GM12873 (cell line): Measurements from ENCODE around the gene MAN2A1.

ENCODE experiments used
- TF ChIP-seq, protein P1 (sequence below): IDR thresholded peaks from 2 replicates; pipeline ENCODE4 v1.5.1; 2012; ENCODE audit warnings: low read depth, mild to moderate bottlenecking, moderate library complexity, low read length, control low read depth; ENCODE audit not compliant: insufficient read depth; ENCODE audit errors: missing control alignments

Gene MAN2A1

DNA sequence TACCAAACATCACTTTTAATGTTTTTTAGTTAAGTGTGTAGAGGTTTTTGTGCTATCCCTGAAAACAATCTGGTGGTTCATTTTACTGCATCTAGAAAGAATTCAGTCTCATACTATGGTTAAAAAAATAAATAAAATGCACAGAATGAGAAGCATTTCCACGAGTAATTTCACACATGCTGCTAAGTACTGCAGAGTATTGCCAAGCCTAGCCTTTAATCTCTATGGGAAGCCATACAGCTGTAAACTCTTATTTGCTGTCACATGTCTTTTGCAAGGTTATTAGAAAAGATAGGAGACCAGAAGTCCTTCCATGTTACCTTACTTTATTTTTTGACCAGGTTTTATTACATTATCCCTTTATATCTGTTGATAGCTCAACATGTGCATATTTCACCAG lies 37.6 kb upstream of the MAN2A1 start:
- TF ChIP-seq, protein P1, sequence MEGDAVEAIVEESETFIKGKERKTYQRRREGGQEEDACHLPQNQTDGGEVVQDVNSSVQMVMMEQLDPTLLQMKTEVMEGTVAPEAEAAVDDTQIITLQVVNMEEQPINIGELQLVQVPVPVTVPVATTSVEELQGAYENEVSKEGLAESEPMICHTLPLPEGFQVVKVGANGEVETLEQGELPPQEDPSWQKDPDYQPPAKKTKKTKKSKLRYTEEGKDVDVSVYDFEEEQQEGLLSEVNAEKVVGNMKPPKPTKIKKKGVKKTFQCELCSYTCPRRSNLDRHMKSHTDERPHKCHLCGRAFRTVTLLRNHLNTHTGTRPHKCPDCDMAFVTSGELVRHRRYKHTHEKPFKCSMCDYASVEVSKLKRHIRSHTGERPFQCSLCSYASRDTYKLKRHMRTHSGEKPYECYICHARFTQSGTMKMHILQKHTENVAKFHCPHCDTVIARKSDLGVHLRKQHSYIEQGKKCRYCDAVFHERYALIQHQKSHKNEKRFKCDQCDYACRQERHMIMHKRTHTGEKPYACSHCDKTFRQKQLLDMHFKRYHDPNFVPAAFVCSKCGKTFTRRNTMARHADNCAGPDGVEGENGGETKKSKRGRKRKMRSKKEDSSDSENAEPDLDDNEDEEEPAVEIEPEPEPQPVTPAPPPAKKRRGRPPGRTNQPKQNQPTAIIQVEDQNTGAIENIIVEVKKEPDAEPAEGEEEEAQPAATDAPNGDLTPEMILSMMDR = no peak

DNA sequence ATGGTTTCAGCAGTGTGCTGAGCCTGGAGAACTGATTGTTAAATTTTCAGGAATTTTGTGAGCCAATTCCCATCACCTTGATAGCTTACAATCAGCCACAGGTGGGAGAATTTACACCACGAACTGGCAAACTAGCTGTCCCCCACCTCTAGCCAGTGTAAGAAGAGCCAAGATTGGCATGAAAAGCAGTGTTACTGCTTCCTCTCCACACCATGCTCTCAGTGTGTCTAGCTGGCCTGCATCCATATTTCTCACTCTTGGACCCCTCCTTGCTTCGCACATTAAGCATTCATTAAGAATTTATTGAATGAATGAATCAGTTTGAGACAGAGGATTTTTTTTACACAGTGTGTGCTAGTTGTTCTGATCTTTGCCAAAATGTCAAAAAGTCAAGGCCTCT lies 36.7 kb upstream of the MAN2A1 start:
- TF ChIP-seq, protein P1 = no peak

DNA sequence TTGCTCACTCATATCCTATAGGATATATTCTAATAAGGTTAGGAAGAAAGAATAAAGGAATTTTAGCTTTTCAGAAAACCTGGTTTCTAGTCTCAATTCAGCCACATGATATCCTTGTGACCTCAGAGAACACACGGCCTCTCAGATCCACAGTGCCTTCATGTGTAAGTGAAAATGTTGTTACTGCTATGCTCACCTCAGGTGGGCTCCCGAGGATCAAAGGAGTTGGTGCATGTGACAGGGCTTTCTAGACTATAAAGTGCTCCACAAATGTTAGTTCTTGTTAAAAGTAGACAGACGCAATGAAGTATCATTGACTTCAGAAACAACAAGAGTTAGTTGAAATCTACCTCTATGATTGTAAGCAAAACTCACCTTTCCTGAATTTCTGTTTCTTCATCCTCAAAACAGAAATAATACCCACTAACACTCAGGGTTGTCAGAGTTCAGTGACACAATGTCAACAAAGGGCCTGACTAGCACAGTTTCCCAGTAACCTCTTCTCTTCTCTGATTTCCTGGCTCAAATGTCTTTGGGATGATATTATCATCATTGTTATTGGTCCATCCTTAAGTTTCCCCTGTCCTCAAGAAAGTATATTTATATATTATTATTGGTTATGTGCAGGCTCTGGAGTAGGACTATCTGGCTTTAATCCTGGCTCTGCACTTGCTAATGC lies 36.0 kb upstream of the MAN2A1 start:
- TF ChIP-seq, protein P1 = no peak

DNA sequence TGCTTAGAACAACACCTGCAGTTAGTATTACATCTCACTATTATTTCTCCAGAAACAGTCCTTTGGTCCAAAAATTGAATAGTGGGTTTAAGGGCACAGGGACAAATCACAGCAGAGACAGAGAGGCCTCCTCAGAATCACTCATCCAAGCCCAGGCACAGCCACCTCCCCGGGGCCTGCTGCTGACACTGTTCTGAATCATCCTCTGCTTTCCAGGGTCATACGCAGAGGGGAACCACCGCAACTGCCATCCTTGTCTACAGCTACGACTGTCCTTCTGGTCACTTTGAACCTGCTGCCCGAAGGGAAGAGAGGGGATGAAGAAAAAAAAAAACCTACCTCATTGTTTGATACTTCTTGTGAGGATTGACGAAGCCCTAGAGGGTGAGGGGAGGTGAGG lies 35.3 kb upstream of the MAN2A1 start:
- TF ChIP-seq, protein P1 = no peak

DNA sequence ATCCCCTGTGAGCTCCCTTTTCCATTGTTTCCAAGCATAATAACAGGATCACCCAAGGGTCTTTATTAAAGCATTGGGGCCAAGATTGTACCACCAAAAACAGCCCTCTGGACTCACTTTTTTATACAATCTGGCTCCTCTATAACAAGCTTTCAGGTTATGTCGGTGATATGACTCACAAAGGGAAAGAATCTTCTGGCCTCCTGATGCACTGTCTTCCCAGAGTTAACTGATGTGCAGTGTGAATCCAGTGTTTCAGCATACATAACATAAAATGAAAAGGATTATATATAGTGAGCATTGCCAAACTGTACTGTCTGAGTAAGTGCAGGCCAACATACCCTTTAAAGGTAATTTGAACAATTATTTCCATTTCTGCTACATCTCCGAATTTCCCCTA lies 33.9 kb upstream of the MAN2A1 start:
- TF ChIP-seq, protein P1 = no peak

DNA sequence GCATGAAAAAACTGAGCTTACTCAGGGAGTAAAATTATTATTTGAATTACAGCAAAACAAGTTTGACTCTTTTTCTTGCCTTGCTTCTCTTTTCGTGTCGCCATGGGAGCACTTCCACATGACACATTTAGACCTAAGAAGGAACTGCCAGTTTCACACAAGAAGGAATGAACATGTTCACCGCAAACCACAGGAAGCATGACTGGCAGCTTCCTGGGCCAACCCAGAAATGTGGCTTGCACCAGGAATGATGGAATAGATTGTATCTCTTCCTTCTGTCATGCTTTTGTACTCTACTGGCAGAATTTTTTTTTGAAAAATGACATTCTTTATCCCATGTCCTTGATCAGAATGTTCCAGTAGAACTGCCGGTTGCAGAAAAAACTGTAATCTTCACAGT lies 32.9 kb upstream of the MAN2A1 start:
- TF ChIP-seq, protein P1 = no peak

DNA sequence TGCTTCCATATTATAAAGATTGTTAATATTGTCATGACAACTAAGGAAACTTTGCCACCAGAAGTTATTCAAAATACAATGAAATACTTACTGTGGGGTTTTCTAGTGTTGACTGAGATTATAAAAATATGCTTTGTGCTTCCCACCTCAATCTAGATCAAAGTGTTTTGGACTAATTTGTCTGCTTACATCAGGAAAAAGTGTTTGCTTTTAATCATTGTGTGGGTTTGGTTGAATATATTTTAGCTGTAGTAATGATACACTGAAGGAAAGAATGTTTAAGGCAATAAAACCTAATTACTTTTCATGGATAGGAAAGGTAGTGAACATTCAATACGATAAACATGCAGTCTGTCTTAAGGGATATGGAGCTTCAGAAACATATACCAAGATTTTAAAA lies 29.8 kb upstream of the MAN2A1 start:
- TF ChIP-seq, protein P1 = no peak
